K562 (cell line): ENCODE results near the gene ADAM23. TPM values are rescaled to one million over a fixed set of nuclear protein-coding genes. Genes with fewer than 3 reads are reported as not detected.

ENCODE experiments used
- ATAC-seq: fragments of 200-7000 bp; cut with Tn5 transposase; 3 replicates; pipeline ENCODE4 v1.9.1; 2020; ENCODE audit warnings: moderate library complexity
- BruUV-seq: library from RNA; stranded (reverse); fragments of 400-500 nt; replicated peaks from 2 replicates; lab custom pipeline; 2021; lab: Mats Ljungman, UMichigan
- CTCF ChIA-PET: fragments of 300-600 bp; formaldehyde crosslinking; extraction: SDS; loops from one replicate; lab custom pipeline; 2021; ENCODE audit warnings: low intra/inter-chr PET ratio; lab: Yijun Ruan, JAX
- POLR2A ChIA-PET: fragments of 300-600, 350-650 bp; sonication (Branson Sonifier 250); formaldehyde crosslinking; extraction: SDS; loops from one replicate; lab custom pipeline; 2021; ENCODE audit warnings: antibody characterized with exemption, inconsistent platforms; lab: Yijun Ruan, JAX
- DNase-seq, 4 experiments: peaks; one replicate each; pipeline versions ENCODE4 v3.0.0 to v3.0.0-alpha.2; 2011 to 2018; ENCODE audit warnings: low spot score in 3 of 4, mixed read lengths in 3 of 4; ENCODE audit errors: extremely low read depth in 1 of 4
- FAIRE-seq: peaks from 2 replicates; lab custom pipeline; 2011; peaks lifted over from hg19 to GRCh38; lab: Jason Lieb, UNC
- H2AFZ ChIP-seq: 2 replicates; pipeline ENCODE4 v1.6.0; 2011; ENCODE audit warnings: low read depth, low read length, control low read depth, inconsistent platforms
- H3K27ac ChIP-seq: fragments of 200-600 bp; 3 replicates; pipeline ENCODE4 v1.8.0; 2011; ENCODE audit warnings: low read depth, mild to moderate bottlenecking, control low read depth, inconsistent platforms, low read length, moderate library complexity, mixed read lengths; ENCODE audit errors: extremely low read depth
- H3K27me3 ChIP-seq, 2 experiments: fragments of 300-600 bp in 1 of 2; 2 replicates in 1 of 2; 3 replicates in 1 of 2; pipeline versions ENCODE4 v1.6.0 to v1.8.0; 2011; ENCODE audit warnings: inconsistent platforms in 2 of 2, low read length in 2 of 2, mild to moderate bottlenecking in 1 of 2, mixed read lengths in 1 of 2, moderate library complexity in 1 of 2; ENCODE audit not compliant: control insufficient read depth in 2 of 2, insufficient read depth in 2 of 2
- H3K36me3 ChIP-seq: fragments of 300-600 bp; 3 replicates; pipeline ENCODE4 v1.8.0; 2011; ENCODE audit warnings: mild to moderate bottlenecking, low read length, inconsistent platforms; ENCODE audit not compliant: control insufficient read depth, insufficient read depth
- H3K4me1 ChIP-seq, 2 experiments: fragments of 200-600 bp in 1 of 2; replicated peaks in 1 of 2; 2 replicates in 1 of 2; 3 replicates in 1 of 2; pipeline versions ENCODE4 v1.5.1 to v1.8.0; 2011; ENCODE audit warnings: inconsistent platforms in 2 of 2, low read length in 2 of 2, mild to moderate bottlenecking in 1 of 2, mixed read lengths in 1 of 2, moderate library complexity in 1 of 2; ENCODE audit not compliant: control insufficient read depth in 2 of 2, insufficient read depth in 2 of 2
- H3K4me2 ChIP-seq: 2 replicates; pipeline ENCODE4 v1.6.1; 2011; ENCODE audit warnings: low read length, control low read depth, inconsistent platforms, mixed read lengths; ENCODE audit not compliant: insufficient read depth
- H3K4me3 ChIP-seq: fragments of 200-600 bp; sonication (generic), shearing (Covaris generic); 2 replicates; pipeline ENCODE4 v1.5.1; 2016; ENCODE audit warnings: control low read depth, inconsistent platforms
- H3K79me2 ChIP-seq: fragments of 200-600 bp; 3 replicates; pipeline ENCODE4 v1.8.0; 2011; ENCODE audit warnings: low read length, inconsistent platforms; ENCODE audit not compliant: control insufficient read depth, insufficient read depth
- H3K9ac ChIP-seq, 2 experiments: 2 replicates each; pipeline versions ENCODE4 v1.6.0 to v1.6.1; 2011; ENCODE audit warnings: low read depth in 2 of 2, low read length in 2 of 2, control low read depth in 1 of 2, inconsistent platforms in 1 of 2, mild to moderate bottlenecking in 1 of 2, mixed read lengths in 1 of 2; ENCODE audit not compliant: insufficient read depth in 1 of 2
- H3K9me1 ChIP-seq: one replicate; pipeline ENCODE4 v1.6.0; 2011; ENCODE audit warnings: inconsistent platforms, mild to moderate bottlenecking, low read length, moderate library complexity; ENCODE audit not compliant: control insufficient read depth, insufficient read depth
- H3K9me3 ChIP-seq: replicated peaks from 2 replicates; pipeline ENCODE4 v1.5.1; 2011; ENCODE audit warnings: low read depth, low read length, inconsistent platforms; ENCODE audit not compliant: control insufficient read depth, insufficient read depth
- H4K20me1 ChIP-seq: replicated peaks from 2 replicates; pipeline ENCODE4 v1.6.1; 2011; ENCODE audit warnings: low read length, inconsistent platforms, mixed read lengths; ENCODE audit not compliant: control insufficient read depth, insufficient read depth
- BCL6 ChIP-seq: fragments of 250-450 bp; sonication (Bioruptor Pico); IDR thresholded peaks from 2 replicates; pipeline ENCODE4 v1.4.0; 2020
- MCM7 ChIP-seq, 2 experiments: fragments of 450-650 bp; IDR thresholded peaks; 2 replicates each; pipeline ENCODE4 v1.6.1; 2016 to 2018
- NFE2L1 ChIP-seq: fragments of 450-650 bp; IDR thresholded peaks from 2 replicates; pipeline ENCODE4 v1.6.1; 2016; ENCODE audit warnings: missing genetic modification characterization, low read depth, mild to moderate bottlenecking, missing compliant biosample characterization, moderate library complexity, borderline replicate concordance
- PYGO2 ChIP-seq: fragments of 450-650 bp; IDR thresholded peaks from 2 replicates; pipeline ENCODE4 v1.6.1; 2016; ENCODE audit warnings: mild to moderate bottlenecking, missing genetic modification characterization, moderate library complexity, missing compliant biosample characterization
- TAL1 ChIP-seq: fragments of 450-650 bp; IDR thresholded peaks from 2 replicates; pipeline ENCODE4 v1.6.1; 2016; ENCODE audit warnings: mild to moderate bottlenecking
- TCF7L2 ChIP-seq: fragments of 150-350 bp; IDR thresholded peaks from 2 replicates; pipeline ENCODE4 v1.6.1; 2016; ENCODE audit warnings: low read depth, mild to moderate bottlenecking, low read length, moderate library complexity
- THRAP3 ChIP-seq: fragments of 450-650 bp; IDR thresholded peaks from 2 replicates; pipeline ENCODE4 v1.6.1; 2016; ENCODE audit warnings: mild to moderate bottlenecking, inconsistent platforms, borderline replicate concordance
- WGBS: fragments of 100-300 bp; shearing (Covaris generic); methylation state at CpG from one replicate; pipeline ENCODE4 v1.1.6; 2016; ENCODE audit warnings: low coverage, mixed read lengths; ENCODE audit not compliant: insufficient coverage; ENCODE audit errors: missing lambda C conversion rate; 5-methylcytosine and 5-hydroxymethylcytosine counted together
- in situ Hi-C: fragments of 300-500 bp; cut with MboI; formaldehyde crosslinking; loops from 4 replicates; pipeline ENCODE4 v1.15.0; 2018; ENCODE audit warnings: inconsistent platforms, mixed read lengths
- intact Hi-C: fragments of 100-400 bp; cut with micrococcal nuclease; formaldehyde crosslinking; loops from 2 replicates; pipeline ENCODE4 v1.14.2; 2022
- polyA plus RNA-seq, 8 experiments: library from polyadenylated mRNA; depleted of rRNA in 4 of 8; stranded (reverse) in 5 of 8; unstranded in 3 of 8; fragments of >200 nt; fragmentation: Nextera tagmentation in 2 of 8; fragmentation: Illumina TruSeq in 1 of 8; extraction: Ambion mirVana in 2 of 8; extraction: Trizol in 1 of 8; gene quantifications; 2 replicates each; pipeline versions ENCODE4 v1.2.1 to v1.2.3, GENCODE V29; 2011 to 2014; ENCODE audit warnings: inconsistent platforms in 1 of 8, missing spikeins in 1 of 8
- total RNA-seq, 7 experiments: library from RNA; depleted of rRNA in 6 of 7; stranded (reverse); fragments of >200 nt in 6 of 7; fragmentation: Illumina TruSeq in 2 of 7; extraction: Trizol in 2 of 7; gene quantifications; 2 replicates each; pipeline versions ENCODE4 v1.2.1 to v1.2.3, GENCODE V29; 2011 to 2021; ENCODE audit warnings: low replicate concordance in 1 of 7
- TF ChIP-seq, protein P1 (sequence below): IDR thresholded peaks from 3 replicates; pipeline ENCODE4 v1.6.1; 2011; ENCODE audit warnings: borderline replicate concordance, mild to moderate bottlenecking, moderate library complexity; ENCODE audit not compliant: insufficient read length; ENCODE audit errors: extremely low read depth
- TF ChIP-seq, protein P2 (sequence below), 2 experiments: fragments of 250-450 bp in 1 of 2; fragments of 450-650 bp in 1 of 2; sonication (Bioruptor Pico) in 1 of 2; IDR thresholded peaks; 2 replicates each; pipeline versions ENCODE4 v1.6.1 to v1.8.0; 2016 to 2021; ENCODE audit warnings: mild to moderate bottlenecking in 2 of 2, moderate library complexity in 2 of 2, missing compliant biosample characterization in 1 of 2, missing genetic modification characterization in 1 of 2
- TF ChIP-seq, protein P3 (sequence below): fragments of 250-450 bp; sonication (Bioruptor Pico); IDR thresholded peaks from 2 replicates; pipeline ENCODE4 v1.5.0; 2022; ENCODE audit warnings: mild to moderate bottlenecking
- TF ChIP-seq, protein P4 (sequence below): fragments of 250-450 bp; sonication (Bioruptor Pico); IDR thresholded peaks from 2 replicates; pipeline ENCODE4 v1.5.0; 2021
- TF ChIP-seq, protein P5 (sequence below): fragments of 450-650 bp; IDR thresholded peaks from 2 replicates; pipeline ENCODE4 v1.6.1; 2017; ENCODE audit warnings: antibody characterized with exemption

ADAM23 gene
- total and polyA plus RNA-seq, 9 of the 15 experiments (the other 6 are each of a cell fraction or from before 2014, with no cell fraction given): 0.02 TPM; not detected in 8

DNA sequence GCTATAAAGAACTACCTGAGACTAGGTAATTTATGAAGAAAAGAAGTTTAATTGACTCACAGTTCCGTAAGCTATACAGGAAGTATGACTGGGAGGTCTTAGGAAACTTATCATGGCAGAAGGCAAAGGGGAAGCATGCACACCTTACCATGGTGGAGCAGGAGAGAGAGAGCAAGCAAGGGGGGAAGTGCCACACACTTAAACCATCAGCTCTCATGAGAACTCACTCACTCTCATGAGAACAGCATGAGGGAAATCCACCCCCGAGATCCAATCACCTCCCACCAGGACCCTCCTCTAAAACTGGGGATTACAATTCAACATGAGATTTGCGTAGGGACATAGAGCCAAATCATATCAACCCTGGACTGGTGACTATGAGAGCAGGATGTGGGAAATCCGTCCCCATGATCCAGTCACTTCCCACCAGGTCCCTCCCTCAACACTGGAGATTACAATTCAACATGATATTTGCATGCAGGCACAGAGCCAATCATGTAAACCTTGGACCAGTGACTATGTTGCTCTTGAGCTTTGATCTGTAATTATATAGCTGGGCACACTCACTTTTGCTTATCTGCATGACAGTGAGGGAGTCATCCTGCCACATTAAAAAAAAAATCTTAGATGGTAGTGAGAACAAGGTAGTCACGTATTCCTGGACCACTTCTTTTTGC is 12.9 kb downstream of the ADAM23 start:
- ChIA-PET CTCF (no interaction called here), POLR2A (no interaction called here)
- Histone ChIP-seq H3K4me2 (no peak overlapping the region), H2AFZ (no peak overlapping the region), H3K36me3 (no peaks in the 10 kb centered on the region), H3K9me3 (no peaks in the 10 kb centered on the region), H3K79me2 (no peaks in the 10 kb centered on the region), H3K4me1 (no peaks in the 10 kb centered on the region), H3K27ac (no peak overlapping the region), H3K27me3 (no peaks in the 10 kb centered on the region), H3K4me3 (no peak overlapping the region), H3K9ac (no peak overlapping the region), H3K9me1 (no peaks in the 10 kb centered on the region), H4K20me1 (no peaks in the 10 kb centered on the region)
- intact Hi-C loops (no loop called here), in situ Hi-C loops (no loop called here)
- 0% methylated on average over 5 of the region's 5 CpGs for WGBS
- BruUV-seq: no TSS peak
- ATAC-seq (no peak), DNase-seq (no peak), FAIRE-seq (no peak)
- TF ChIP-seq MCM7 (IDR thresholded peaks at IDR 0.05) (no peak), TCF7L2 (no peak), PYGO2 (tag) (no peak), TAL1 (no peak), THRAP3 (no peak), NFE2L1 (tag) (no peak), BCL6 (CRISPR knock-in tag) (no peak)
- TF ChIP-seq, protein P1, sequence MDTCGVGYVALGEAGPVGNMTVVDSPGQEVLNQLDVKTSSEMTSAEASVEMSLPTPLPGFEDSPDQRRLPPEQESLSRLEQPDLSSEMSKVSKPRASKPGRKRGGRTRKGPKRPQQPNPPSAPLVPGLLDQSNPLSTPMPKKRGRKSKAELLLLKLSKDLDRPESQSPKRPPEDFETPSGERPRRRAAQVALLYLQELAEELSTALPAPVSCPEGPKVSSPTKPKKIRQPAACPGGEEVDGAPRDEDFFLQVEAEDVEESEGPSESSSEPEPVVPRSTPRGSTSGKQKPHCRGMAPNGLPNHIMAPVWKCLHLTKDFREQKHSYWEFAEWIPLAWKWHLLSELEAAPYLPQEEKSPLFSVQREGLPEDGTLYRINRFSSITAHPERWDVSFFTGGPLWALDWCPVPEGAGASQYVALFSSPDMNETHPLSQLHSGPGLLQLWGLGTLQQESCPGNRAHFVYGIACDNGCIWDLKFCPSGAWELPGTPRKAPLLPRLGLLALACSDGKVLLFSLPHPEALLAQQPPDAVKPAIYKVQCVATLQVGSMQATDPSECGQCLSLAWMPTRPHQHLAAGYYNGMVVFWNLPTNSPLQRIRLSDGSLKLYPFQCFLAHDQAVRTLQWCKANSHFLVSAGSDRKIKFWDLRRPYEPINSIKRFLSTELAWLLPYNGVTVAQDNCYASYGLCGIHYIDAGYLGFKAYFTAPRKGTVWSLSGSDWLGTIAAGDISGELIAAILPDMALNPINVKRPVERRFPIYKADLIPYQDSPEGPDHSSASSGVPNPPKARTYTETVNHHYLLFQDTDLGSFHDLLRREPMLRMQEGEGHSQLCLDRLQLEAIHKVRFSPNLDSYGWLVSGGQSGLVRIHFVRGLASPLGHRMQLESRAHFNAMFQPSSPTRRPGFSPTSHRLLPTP: no peak
- TF ChIP-seq, protein P2, sequence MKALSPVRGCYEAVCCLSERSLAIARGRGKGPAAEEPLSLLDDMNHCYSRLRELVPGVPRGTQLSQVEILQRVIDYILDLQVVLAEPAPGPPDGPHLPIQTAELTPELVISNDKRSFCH (CRISPR knock-in tag; IDR thresholded peaks at IDR 0.05): no peak
- TF ChIP-seq, protein P2 (tag; IDR thresholded peaks at IDR 0.05): no peak
- TF ChIP-seq, protein P3, sequence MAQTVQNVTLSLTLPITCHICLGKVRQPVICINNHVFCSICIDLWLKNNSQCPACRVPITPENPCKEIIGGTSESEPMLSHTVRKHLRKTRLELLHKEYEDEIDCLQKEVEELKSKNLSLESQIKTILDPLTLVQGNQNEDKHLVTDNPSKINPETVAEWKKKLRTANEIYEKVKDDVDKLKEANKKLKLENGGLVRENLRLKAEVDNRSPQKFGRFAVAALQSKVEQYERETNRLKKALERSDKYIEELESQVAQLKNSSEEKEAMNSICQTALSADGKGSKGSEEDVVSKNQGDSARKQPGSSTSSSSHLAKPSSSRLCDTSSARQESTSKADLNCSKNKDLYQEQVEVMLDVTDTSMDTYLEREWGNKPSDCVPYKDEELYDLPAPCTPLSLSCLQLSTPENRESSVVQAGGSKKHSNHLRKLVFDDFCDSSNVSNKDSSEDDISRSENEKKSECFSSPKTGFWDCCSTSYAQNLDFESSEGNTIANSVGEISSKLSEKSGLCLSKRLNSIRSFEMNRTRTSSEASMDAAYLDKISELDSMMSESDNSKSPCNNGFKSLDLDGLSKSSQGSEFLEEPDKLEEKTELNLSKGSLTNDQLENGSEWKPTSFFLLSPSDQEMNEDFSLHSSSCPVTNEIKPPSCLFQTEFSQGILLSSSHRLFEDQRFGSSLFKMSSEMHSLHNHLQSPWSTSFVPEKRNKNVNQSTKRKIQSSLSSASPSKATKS (CRISPR knock-in tag): no peak
- TF ChIP-seq, protein P4, sequence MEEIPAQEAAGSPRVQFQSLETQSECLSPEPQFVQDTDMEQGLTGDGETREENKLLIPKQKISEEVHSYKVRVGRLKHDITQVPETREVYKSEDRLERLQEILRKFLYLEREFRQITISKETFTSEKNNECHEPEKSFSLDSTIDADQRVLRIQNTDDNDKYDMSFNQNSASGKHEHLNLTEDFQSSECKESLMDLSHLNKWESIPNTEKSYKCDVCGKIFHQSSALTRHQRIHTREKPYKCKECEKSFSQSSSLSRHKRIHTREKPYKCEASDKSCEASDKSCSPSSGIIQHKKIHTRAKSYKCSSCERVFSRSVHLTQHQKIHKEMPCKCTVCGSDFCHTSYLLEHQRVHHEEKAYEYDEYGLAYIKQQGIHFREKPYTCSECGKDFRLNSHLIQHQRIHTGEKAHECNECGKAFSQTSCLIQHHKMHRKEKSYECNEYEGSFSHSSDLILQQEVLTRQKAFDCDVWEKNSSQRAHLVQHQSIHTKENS (CRISPR knock-in tag): no peak
- TF ChIP-seq, protein P5, sequence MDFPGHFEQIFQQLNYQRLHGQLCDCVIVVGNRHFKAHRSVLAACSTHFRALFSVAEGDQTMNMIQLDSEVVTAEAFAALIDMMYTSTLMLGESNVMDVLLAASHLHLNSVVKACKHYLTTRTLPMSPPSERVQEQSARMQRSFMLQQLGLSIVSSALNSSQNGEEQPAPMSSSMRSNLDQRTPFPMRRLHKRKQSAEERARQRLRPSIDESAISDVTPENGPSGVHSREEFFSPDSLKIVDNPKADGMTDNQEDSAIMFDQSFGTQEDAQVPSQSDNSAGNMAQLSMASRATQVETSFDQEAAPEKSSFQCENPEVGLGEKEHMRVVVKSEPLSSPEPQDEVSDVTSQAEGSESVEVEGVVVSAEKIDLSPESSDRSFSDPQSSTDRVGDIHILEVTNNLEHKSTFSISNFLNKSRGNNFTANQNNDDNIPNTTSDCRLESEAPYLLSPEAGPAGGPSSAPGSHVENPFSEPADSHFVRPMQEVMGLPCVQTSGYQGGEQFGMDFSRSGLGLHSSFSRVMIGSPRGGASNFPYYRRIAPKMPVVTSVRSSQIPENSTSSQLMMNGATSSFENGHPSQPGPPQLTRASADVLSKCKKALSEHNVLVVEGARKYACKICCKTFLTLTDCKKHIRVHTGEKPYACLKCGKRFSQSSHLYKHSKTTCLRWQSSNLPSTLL: no peak
